Measurements from ENCODE around the gene OBSCN. TPM values are rescaled to one million over a fixed set of nuclear protein-coding genes. Genes with fewer than 3 reads are reported as not detected.

The OBSCN gene
- total RNA-seq, 2 donors from 2014 or later: 34.3 to 45.2 TPM

GRCh38 chr1:228228601-228229074, 20.8 kb downstream of the OBSCN start:
- WGBS: 56% methylated on average over 5 of the region's 5 CpGs
- peak overlapping the region; percentile 9 to 50 for H3K27ac ChIP-seq
- H3K36me3 ChIP-seq: peaks cover 0 to 5% of the 10 kb centered on the region in 2 donors
- TF ChIP-seq CTCF (IDR thresholded peaks at IDR 0.05): no peak
- TF ChIP-seq POLR2AphosphoS5 (IDR thresholded peaks at IDR 0.05): peak; percentile 71
- no peak for TF ChIP-seq POLR2A (IDR thresholded peaks at IDR 0.05)
- intact Hi-C loops (cut with DNase I): no loop called here
- H3K9me3 ChIP-seq: no peaks in the 10 kb centered on the region
- DNase-seq (ENCODE audit: low spot score): no peak
- no peak overlapping the region for H3K4me3 ChIP-seq
- no peaks in the 10 kb centered on the region for H3K4me1 ChIP-seq (replicated peaks)
- no peaks in the 10 kb centered on the region for H3K27me3 ChIP-seq (replicated peaks; ENCODE audit: insufficient read depth)

- no peak for DNase-seq (ENCODE audit: low spot score)
- H3K4me1 ChIP-seq (replicated peaks): no peaks in the 10 kb centered on the region
- intact Hi-C loops (cut with DNase I): no loop called here
- 87% methylated on average over 2 of the region's 2 CpGs for WGBS
- H3K36me3 ChIP-seq: no peaks in the 10 kb centered on the region
- no peak overlapping the region for H3K27ac ChIP-seq
- TF ChIP-seq POLR2A (IDR thresholded peaks at IDR 0.05): no peak
- no peak for TF ChIP-seq POLR2AphosphoS5 (IDR thresholded peaks at IDR 0.05)
- TF ChIP-seq CTCF (IDR thresholded peaks at IDR 0.05): no peak
- no peaks in the 10 kb centered on the region for H3K27me3 ChIP-seq (replicated peaks; ENCODE audit: insufficient read depth)
- H3K9me3 ChIP-seq: no peaks in the 10 kb centered on the region
- H3K4me3 ChIP-seq: no peak overlapping the region
These were observed 23.3 kb downstream of the OBSCN start for GRCh38 chr1:228231189-228231588.

GRCh38 chr1:228233136-228233535, 25.3 kb downstream of the OBSCN start:
- no peak overlapping the region for H3K4me3 ChIP-seq
- WGBS: 98% methylated on average over 1 of the region's 1 CpG
- H3K4me1 ChIP-seq (replicated peaks): no peaks in the 10 kb centered on the region
- no peaks in the 10 kb centered on the region for H3K9me3 ChIP-seq
- no peak for DNase-seq (ENCODE audit: low spot score)
- TF ChIP-seq POLR2AphosphoS5 (IDR thresholded peaks at IDR 0.05) (no peak), CTCF (IDR thresholded peaks at IDR 0.05) (no peak), POLR2A (IDR thresholded peaks at IDR 0.05) (no peak)
- H3K27me3 ChIP-seq (replicated peaks; ENCODE audit: insufficient read depth): no peaks in the 10 kb centered on the region
- no peaks in the 10 kb centered on the region for H3K36me3 ChIP-seq
- no peak overlapping the region for H3K27ac ChIP-seq
- intact Hi-C loops (cut with DNase I): no loop called here

- Histone ChIP-seq H3K4me3 (no peak overlapping the region), H3K27ac (no peak overlapping the region), H3K36me3 (no peaks in the 10 kb centered on the region), H3K9me3 (no peaks in the 10 kb centered on the region), H3K4me1 (replicated peaks) (no peaks in the 10 kb centered on the region), H3K27me3 (replicated peaks; ENCODE audit: insufficient read depth) (no peaks in the 10 kb centered on the region)
- no peak for DNase-seq (ENCODE audit: low spot score)
- no peak for TF ChIP-seq CTCF (IDR thresholded peaks at IDR 0.05)
- no peak for TF ChIP-seq POLR2A (IDR thresholded peaks at IDR 0.05)
- TF ChIP-seq POLR2AphosphoS5 (IDR thresholded peaks at IDR 0.05): no peak
- intact Hi-C loops (cut with DNase I): no loop called here
- 93% methylated on average over 2 of the region's 2 CpGs for WGBS
These were observed 27.1 kb downstream of the OBSCN start for GRCh38 chr1:228234921-228235320.

- WGBS: 75% methylated on average over 5 of the region's 5 CpGs
- DNase-seq (ENCODE audit: low spot score): no peak
- no peak for TF ChIP-seq POLR2AphosphoS5 (IDR thresholded peaks at IDR 0.05)
These were observed 28.9 kb downstream of the OBSCN start for GRCh38 chr1:228236744-228237143.

More at GRCh38 chr1:228236744-228237143, 28.9 kb downstream of the OBSCN start:
- Histone ChIP-seq H3K27me3 (replicated peaks; ENCODE audit: insufficient read depth) (no peaks in the 10 kb centered on the region), H3K27ac (no peak overlapping the region), H3K9me3 (no peaks in the 10 kb centered on the region), H3K36me3 (no peaks in the 10 kb centered on the region), H3K4me3 (no peak overlapping the region), H3K4me1 (replicated peaks) (no peaks in the 10 kb centered on the region)
- intact Hi-C loops (cut with DNase I): no loop called here

Measured in prostate gland (tissue), 2 donors.